ENCODE data around the gene CHD9. TPM values are rescaled to one million over a fixed set of nuclear protein-coding genes. Genes with fewer than 3 reads are reported as not detected.

The CHD9 gene
- total RNA-seq, 1 donor from 2014 or later: 99.0 TPM

GRCh38 chr16:53132406-53132805, 77.6 kb downstream of the CHD9 start:
- no peak for TF ChIP-seq CTCF (IDR thresholded peaks at IDR 0.05)
- peaks cover 50% of the 10 kb centered on the region for H3K4me1 Mint-ChIP-seq (ENCODE audit: unreplicated experiment)
- H3K27me3 Mint-ChIP-seq (ENCODE audit: unreplicated experiment): no peaks in the 10 kb centered on the region
- peaks cover 6% of the 10 kb centered on the region for H3K36me3 Mint-ChIP-seq (ENCODE audit: unreplicated experiment)
- H3K9me3 Mint-ChIP-seq (ENCODE audit: unreplicated experiment): no peaks in the 10 kb centered on the region
- peak overlapping the region; percentile 51 for H3K27ac Mint-ChIP-seq (ENCODE audit: unreplicated experiment)
- no peak for DNase-seq (ENCODE audit: extremely low spot score, unreplicated experiment)
- peak overlapping the region; percentile 93 for H3K4me3 Mint-ChIP-seq (ENCODE audit: unreplicated experiment)

GRCh38 chr16:53135329-53135728, 80.5 kb downstream of the CHD9 start:
- no peak overlapping the region for H3K4me3 Mint-ChIP-seq (ENCODE audit: unreplicated experiment)
- no peak for TF ChIP-seq CTCF (IDR thresholded peaks at IDR 0.05)

GRCh38 chr16:53142823-53143568, 88.2 kb downstream of the CHD9 start:
- H3K4me3 Mint-ChIP-seq (ENCODE audit: unreplicated experiment): no peak overlapping the region
- DNase-seq (ENCODE audit: extremely low spot score, unreplicated experiment): no peak
- no peak overlapping the region for H3K27ac Mint-ChIP-seq (ENCODE audit: unreplicated experiment)
- no peak for TF ChIP-seq CTCF (IDR thresholded peaks at IDR 0.05)
- H3K36me3 Mint-ChIP-seq (ENCODE audit: unreplicated experiment): peaks cover 3% of the 10 kb centered on the region
- H3K27me3 Mint-ChIP-seq (ENCODE audit: unreplicated experiment): no peaks in the 10 kb centered on the region
- H3K4me1 Mint-ChIP-seq (ENCODE audit: unreplicated experiment): peaks cover 14% of the 10 kb centered on the region
- no peaks in the 10 kb centered on the region for H3K9me3 Mint-ChIP-seq (ENCODE audit: unreplicated experiment)

More at GRCh38 chr16:53135329-53135728, 80.5 kb downstream of the CHD9 start:
- H3K4me1 Mint-ChIP-seq (ENCODE audit: unreplicated experiment): peaks cover 37% of the 10 kb centered on the region
- no peaks in the 10 kb centered on the region for H3K9me3 Mint-ChIP-seq (ENCODE audit: unreplicated experiment)
- peak overlapping the region; percentile 11 for H3K27ac Mint-ChIP-seq (ENCODE audit: unreplicated experiment)
- H3K27me3 Mint-ChIP-seq (ENCODE audit: unreplicated experiment): no peaks in the 10 kb centered on the region
- peaks cover 8% of the 10 kb centered on the region for H3K36me3 Mint-ChIP-seq (ENCODE audit: unreplicated experiment)
- DNase-seq (ENCODE audit: extremely low spot score, unreplicated experiment): no peak

GRCh38 chr16:53147500-53148065, 92.8 kb downstream of the CHD9 start:
- no peak for DNase-seq (ENCODE audit: extremely low spot score, unreplicated experiment)
- Mint-ChIP-seq H3K27ac (ENCODE audit: unreplicated experiment) (no peak overlapping the region), H3K9me3 (ENCODE audit: unreplicated experiment) (peaks cover 7% of the 10 kb centered on the region), H3K4me1 (ENCODE audit: unreplicated experiment) (peaks cover 6% of the 10 kb centered on the region), H3K4me3 (ENCODE audit: unreplicated experiment) (no peak overlapping the region), H3K27me3 (ENCODE audit: unreplicated experiment) (no peaks in the 10 kb centered on the region), H3K36me3 (ENCODE audit: unreplicated experiment) (peaks cover 14% of the 10 kb centered on the region)
- TF ChIP-seq CTCF (IDR thresholded peaks at IDR 0.05): no peak

- Mint-ChIP-seq H3K4me3 (ENCODE audit: unreplicated experiment) (no peak overlapping the region), H3K4me1 (ENCODE audit: unreplicated experiment) (peaks cover 19% of the 10 kb centered on the region), H3K9me3 (ENCODE audit: unreplicated experiment) (peaks cover 7% of the 10 kb centered on the region), H3K36me3 (ENCODE audit: unreplicated experiment) (peaks cover 14% of the 10 kb centered on the region), H3K27ac (ENCODE audit: unreplicated experiment) (no peak overlapping the region), H3K27me3 (ENCODE audit: unreplicated experiment) (no peaks in the 10 kb centered on the region)
- TF ChIP-seq CTCF (IDR thresholded peaks at IDR 0.05): no peak
- DNase-seq (ENCODE audit: extremely low spot score, unreplicated experiment): no peak
These were observed 96.0 kb downstream of the CHD9 start for GRCh38 chr16:53150769-53151168.

Measured in osteocyte (in vitro differentiated cells).